HepG2 (cell line): ENCODE results near the gene SLC10A1. TPM values are rescaled to one million over a fixed set of nuclear protein-coding genes. Genes with fewer than 3 reads are reported as not detected.
A peak's percentile ranks its signal among the peaks of the same experiment; 100 is the strongest.

ENCODE experiments used
- HOXA7 ChIP-seq: sonication (generic); formaldehyde crosslinking; IDR thresholded peaks from 2 replicates; pipeline ENCODE4 v1.8.1; 2022; ENCODE audit warnings: mild to moderate bottlenecking, missing genetic modification reagents, moderate library complexity
- ISL2 ChIP-seq: sonication (generic); formaldehyde crosslinking; IDR thresholded peaks from 2 replicates; pipeline ENCODE4 v1.5.0; 2020; ENCODE audit warnings: missing genetic modification reagents
- MBD4 ChIP-seq: IDR thresholded peaks from 2 replicates; pipeline ENCODE4 v1.6.1; 2012; ENCODE audit warnings: low read length, inconsistent platforms, borderline replicate concordance
- TRIM24 ChIP-seq: sonication (generic); formaldehyde crosslinking; IDR thresholded peaks from 2 replicates; pipeline ENCODE4 v1.8.0; 2022; ENCODE audit warnings: mild to moderate bottlenecking, missing genetic modification reagents
- ZNF550 ChIP-seq: sonication (generic); formaldehyde crosslinking; IDR thresholded peaks from 2 replicates; pipeline ENCODE4 v1.4.0; 2020; ENCODE audit warnings: mild to moderate bottlenecking, missing genetic modification reagents, borderline replicate concordance
- ZNF572 ChIP-seq: sonication (generic); formaldehyde crosslinking; IDR thresholded peaks from 2 replicates; pipeline ENCODE4 v1.5.1; 2020; ENCODE audit warnings: mild to moderate bottlenecking, missing genetic modification reagents
- ZNF772 ChIP-seq: sonication (generic); formaldehyde crosslinking; IDR thresholded peaks from 2 replicates; pipeline ENCODE4 v1.5.0; 2020; ENCODE audit warnings: mild to moderate bottlenecking, missing genetic modification reagents
- polyA plus RNA-seq, 8 experiments: library from polyadenylated mRNA; depleted of rRNA in 3 of 8; stranded (reverse) in 7 of 8; unstranded in 1 of 8; fragments of >200 nt; fragmentation: Illumina TruSeq in 4 of 8; extraction: Trizol in 4 of 8; gene quantifications; 2 replicates each; pipeline versions ENCODE4 v1.2.1 to v1.2.3, GENCODE V29; 2011 to 2016; ENCODE audit warnings: low read depth in 4 of 8, missing spikeins in 1 of 8, mixed read lengths in 1 of 8; ENCODE audit not compliant: insufficient read depth in 1 of 8
- total RNA-seq, 5 experiments: library from RNA; depleted of rRNA; stranded (reverse); fragments of >200 nt; fragmentation: Illumina TruSeq; extraction: Trizol; gene quantifications; 2 replicates each; pipeline ENCODE4 v1.2.3, GENCODE V29; 2016; ENCODE audit warnings: low read depth in 1 of 5
- TF ChIP-seq, protein P1 (sequence below): sonication (generic); formaldehyde crosslinking; IDR thresholded peaks from 2 replicates; pipeline ENCODE4 v1.8.0; 2022; ENCODE audit warnings: mild to moderate bottlenecking, missing genetic modification reagents, borderline replicate concordance
- TF ChIP-seq, protein P2 (sequence below): sonication (generic); formaldehyde crosslinking; IDR thresholded peaks from 2 replicates; pipeline ENCODE4 v1.5.0; 2020; ENCODE audit warnings: mild to moderate bottlenecking, missing genetic modification reagents
- TF ChIP-seq, protein P3 (sequence below): sonication (generic); formaldehyde crosslinking; IDR thresholded peaks from 2 replicates; pipeline ENCODE4 v1.4.0; 2020; ENCODE audit warnings: low read depth, mild to moderate bottlenecking, missing genetic modification reagents
- TF ChIP-seq, protein P4 (sequence below): sonication (generic); formaldehyde crosslinking; IDR thresholded peaks from 2 replicates; pipeline ENCODE4 v1.5.1; 2020; ENCODE audit warnings: mild to moderate bottlenecking, missing genetic modification reagents, moderate library complexity
- TF ChIP-seq, protein P5 (sequence below): sonication (generic); formaldehyde crosslinking; conservative IDR thresholded peaks from 2 replicates; pipeline ENCODE4 v1.4.0; 2020; ENCODE audit warnings: missing genetic modification reagents

The SLC10A1 gene
- total and polyA plus RNA-seq, 2 of the 13 experiments (the other 11 are each of a cell fraction or from before 2014, with no cell fraction given) = 0.17 TPM; not detected in 1

DNA sequence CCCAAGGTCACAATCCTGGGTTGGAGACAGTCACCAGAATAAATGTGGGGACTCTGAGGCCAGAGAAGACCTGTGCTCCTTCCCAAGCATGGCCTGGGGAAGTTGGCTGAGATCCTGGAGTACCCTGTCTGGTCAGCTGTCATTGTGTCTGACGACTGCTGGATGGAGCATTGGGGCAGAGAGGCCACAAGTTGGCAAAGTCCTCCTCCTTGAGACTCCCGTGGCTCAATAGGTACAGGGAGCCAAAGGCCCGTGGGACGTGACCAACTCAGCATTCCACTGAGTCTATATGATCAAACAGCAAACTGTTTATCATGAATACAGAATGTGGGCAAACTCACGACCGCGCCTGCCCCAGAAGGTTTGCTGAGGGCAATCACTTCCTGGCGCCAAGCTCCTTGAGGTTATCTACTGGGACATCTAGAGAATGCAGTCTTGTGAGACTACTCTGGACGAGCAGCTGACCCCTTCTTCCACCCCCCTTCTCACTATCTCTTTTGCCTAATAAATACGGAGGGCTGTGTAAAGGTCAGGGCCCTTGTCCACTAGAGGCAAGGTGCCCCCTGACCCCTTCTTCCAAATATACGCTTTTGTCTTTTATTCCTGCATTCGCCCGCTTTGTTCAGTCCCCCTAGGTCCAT lies 14.3 kb upstream of the SLC10A1 start (continued):
- TF ChIP-seq, protein P1, sequence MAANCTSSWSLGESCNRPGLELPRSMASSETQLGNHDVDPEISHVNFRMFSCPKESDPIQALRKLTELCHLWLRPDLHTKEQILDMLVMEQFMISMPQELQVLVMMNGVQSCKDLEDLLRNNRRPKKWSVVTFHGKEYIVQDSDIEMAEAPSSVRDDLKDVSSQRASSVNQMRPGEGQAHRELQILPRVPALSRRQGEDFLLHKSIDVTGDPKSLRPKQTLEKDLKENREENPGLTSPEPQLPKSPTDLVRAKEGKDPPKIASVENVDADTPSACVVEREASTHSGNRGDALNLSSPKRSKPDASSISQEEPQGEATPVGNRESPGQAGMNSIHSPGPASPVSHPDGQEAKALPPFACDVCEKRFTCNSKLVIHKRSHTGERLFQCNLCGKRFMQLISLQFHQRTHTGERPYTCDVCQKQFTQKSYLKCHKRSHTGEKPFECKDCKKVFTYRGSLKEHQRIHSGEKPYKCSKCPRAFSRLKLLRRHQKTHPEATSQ (CRISPR knock-in tag) = no peak
- no peak for TF ChIP-seq ZNF550 (CRISPR knock-in tag)
- no peak for TF ChIP-seq MBD4
- TF ChIP-seq HOXA7 (CRISPR knock-in tag) = no peak
- TF ChIP-seq, protein P2, sequence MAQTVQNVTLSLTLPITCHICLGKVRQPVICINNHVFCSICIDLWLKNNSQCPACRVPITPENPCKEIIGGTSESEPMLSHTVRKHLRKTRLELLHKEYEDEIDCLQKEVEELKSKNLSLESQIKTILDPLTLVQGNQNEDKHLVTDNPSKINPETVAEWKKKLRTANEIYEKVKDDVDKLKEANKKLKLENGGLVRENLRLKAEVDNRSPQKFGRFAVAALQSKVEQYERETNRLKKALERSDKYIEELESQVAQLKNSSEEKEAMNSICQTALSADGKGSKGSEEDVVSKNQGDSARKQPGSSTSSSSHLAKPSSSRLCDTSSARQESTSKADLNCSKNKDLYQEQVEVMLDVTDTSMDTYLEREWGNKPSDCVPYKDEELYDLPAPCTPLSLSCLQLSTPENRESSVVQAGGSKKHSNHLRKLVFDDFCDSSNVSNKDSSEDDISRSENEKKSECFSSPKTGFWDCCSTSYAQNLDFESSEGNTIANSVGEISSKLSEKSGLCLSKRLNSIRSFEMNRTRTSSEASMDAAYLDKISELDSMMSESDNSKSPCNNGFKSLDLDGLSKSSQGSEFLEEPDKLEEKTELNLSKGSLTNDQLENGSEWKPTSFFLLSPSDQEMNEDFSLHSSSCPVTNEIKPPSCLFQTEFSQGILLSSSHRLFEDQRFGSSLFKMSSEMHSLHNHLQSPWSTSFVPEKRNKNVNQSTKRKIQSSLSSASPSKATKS (CRISPR knock-in tag) = no peak
- TF ChIP-seq, protein P3, sequence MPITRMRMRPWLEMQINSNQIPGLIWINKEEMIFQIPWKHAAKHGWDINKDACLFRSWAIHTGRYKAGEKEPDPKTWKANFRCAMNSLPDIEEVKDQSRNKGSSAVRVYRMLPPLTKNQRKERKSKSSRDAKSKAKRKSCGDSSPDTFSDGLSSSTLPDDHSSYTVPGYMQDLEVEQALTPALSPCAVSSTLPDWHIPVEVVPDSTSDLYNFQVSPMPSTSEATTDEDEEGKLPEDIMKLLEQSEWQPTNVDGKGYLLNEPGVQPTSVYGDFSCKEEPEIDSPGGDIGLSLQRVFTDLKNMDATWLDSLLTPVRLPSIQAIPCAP = no peak
- TF ChIP-seq, protein P4, sequence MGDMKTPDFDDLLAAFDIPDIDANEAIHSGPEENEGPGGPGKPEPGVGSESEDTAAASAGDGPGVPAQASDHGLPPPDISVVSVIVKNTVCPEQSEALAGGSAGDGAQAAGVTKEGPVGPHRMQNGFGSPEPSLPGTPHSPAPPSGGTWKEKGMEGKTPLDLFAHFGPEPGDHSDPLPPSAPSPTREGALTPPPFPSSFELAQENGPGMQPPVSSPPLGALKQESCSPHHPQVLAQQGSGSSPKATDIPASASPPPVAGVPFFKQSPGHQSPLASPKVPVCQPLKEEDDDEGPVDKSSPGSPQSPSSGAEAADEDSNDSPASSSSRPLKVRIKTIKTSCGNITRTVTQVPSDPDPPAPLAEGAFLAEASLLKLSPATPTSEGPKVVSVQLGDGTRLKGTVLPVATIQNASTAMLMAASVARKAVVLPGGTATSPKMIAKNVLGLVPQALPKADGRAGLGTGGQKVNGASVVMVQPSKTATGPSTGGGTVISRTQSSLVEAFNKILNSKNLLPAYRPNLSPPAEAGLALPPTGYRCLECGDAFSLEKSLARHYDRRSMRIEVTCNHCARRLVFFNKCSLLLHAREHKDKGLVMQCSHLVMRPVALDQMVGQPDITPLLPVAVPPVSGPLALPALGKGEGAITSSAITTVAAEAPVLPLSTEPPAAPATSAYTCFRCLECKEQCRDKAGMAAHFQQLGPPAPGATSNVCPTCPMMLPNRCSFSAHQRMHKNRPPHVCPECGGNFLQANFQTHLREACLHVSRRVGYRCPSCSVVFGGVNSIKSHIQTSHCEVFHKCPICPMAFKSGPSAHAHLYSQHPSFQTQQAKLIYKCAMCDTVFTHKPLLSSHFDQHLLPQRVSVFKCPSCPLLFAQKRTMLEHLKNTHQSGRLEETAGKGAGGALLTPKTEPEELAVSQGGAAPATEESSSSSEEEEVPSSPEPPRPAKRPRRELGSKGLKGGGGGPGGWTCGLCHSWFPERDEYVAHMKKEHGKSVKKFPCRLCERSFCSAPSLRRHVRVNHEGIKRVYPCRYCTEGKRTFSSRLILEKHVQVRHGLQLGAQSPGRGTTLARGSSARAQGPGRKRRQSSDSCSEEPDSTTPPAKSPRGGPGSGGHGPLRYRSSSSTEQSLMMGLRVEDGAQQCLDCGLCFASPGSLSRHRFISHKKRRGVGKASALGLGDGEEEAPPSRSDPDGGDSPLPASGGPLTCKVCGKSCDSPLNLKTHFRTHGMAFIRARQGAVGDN = peak; percentile 51
- TF ChIP-seq ISL2 (CRISPR knock-in tag) = no peak
- no peak for TF ChIP-seq ZNF772 (CRISPR knock-in tag)
- TF ChIP-seq ZNF572 (CRISPR knock-in tag) = no peak
- TF ChIP-seq TRIM24 (CRISPR knock-in tag) = no peak
- TF ChIP-seq, protein P5, sequence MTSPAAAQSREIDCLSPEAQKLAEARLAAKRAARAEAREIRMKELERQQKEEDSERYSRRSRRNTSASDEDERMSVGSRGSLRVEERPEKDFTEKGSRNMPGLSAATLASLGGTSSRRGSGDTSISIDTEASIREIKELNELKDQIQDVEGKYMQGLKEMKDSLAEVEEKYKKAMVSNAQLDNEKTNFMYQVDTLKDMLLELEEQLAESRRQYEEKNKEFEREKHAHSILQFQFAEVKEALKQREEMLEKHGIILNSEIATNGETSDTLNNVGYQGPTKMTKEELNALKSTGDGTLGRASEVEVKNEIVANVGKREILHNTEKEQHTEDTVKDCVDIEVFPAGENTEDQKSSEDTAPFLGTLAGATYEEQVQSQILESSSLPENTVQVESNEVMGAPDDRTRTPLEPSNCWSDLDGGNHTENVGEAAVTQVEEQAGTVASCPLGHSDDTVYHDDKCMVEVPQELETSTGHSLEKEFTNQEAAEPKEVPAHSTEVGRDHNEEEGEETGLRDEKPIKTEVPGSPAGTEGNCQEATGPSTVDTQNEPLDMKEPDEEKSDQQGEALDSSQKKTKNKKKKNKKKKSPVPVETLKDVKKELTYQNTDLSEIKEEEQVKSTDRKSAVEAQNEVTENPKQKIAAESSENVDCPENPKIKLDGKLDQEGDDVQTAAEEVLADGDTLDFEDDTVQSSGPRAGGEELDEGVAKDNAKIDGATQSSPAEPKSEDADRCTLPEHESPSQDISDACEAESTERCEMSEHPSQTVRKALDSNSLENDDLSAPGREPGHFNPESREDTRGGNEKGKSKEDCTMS = no peak
